Measurements from ENCODE around the gene CADM1.

Gene CADM1

DNA sequence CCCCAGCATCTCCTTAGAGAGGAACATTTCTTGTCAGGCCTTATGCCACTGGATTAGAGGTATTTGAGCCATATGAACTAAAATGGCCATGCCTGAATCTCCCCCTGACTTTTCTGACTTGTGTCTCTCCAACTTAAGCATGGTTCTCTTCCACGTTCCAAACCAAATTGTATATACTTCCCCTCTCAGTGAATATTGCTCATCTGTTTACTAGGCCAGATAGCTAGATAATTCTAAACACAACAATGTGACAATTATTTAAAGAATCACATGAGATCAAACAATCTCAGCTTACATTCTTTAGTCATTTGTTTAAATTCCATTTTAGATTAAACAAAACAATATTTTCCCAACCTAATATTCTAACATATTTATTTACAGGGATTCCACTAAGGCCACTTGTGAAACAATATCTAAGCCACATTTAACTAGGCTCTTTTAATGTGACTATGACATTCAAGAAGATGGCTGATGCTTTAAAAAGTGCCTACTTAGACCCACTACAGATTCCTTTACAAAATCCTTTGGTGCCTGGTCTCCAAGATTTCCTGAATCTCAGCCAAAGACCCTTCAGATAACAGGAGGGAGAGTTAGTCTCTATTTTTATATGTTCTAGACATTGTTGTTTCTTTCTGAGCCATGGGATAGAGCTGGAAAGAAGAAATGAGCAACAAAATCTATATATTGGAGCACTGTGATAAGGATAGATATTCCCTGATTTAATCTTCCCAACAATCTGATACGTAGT is 105.7 kb downstream of the CADM1 start:
- DNase-seq (ENCODE audit: low spot score) = no peak
- TF ChIP-seq, protein P1, sequence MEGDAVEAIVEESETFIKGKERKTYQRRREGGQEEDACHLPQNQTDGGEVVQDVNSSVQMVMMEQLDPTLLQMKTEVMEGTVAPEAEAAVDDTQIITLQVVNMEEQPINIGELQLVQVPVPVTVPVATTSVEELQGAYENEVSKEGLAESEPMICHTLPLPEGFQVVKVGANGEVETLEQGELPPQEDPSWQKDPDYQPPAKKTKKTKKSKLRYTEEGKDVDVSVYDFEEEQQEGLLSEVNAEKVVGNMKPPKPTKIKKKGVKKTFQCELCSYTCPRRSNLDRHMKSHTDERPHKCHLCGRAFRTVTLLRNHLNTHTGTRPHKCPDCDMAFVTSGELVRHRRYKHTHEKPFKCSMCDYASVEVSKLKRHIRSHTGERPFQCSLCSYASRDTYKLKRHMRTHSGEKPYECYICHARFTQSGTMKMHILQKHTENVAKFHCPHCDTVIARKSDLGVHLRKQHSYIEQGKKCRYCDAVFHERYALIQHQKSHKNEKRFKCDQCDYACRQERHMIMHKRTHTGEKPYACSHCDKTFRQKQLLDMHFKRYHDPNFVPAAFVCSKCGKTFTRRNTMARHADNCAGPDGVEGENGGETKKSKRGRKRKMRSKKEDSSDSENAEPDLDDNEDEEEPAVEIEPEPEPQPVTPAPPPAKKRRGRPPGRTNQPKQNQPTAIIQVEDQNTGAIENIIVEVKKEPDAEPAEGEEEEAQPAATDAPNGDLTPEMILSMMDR (IDR thresholded peaks at IDR 0.05; ENCODE audit: extremely low read depth, missing control alignments) = no peak

GRCh38 chr11:115396533-115396932 is 107.7 kb downstream of the CADM1 start:
- TF ChIP-seq, protein P1 (IDR thresholded peaks at IDR 0.05; ENCODE audit: extremely low read depth, missing control alignments) = no peak
- DNase-seq (ENCODE audit: low spot score) = no peak

DNA sequence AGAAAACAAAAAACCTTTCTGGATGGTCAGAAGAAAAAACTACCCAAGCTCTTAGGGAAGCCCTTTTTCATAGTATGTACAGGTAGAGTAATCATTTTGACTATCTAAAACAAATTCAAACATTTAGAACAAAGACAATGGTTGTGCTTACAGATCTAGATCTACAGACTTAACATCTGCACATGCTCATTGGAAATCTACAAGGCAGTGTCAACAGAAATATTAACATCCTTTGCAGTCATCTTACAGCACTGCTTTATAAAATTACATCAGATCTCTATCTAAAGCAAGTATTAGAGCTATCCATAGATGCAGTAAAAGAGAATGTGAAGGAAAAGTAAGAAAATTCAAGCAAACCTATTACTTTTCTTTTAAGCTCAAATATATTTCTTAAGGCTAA is 110.3 kb downstream of the CADM1 start:
- TF ChIP-seq, protein P1 (IDR thresholded peaks at IDR 0.05; ENCODE audit: extremely low read depth, missing control alignments) = no peak
- DNase-seq (ENCODE audit: low spot score) = no peak

DNA sequence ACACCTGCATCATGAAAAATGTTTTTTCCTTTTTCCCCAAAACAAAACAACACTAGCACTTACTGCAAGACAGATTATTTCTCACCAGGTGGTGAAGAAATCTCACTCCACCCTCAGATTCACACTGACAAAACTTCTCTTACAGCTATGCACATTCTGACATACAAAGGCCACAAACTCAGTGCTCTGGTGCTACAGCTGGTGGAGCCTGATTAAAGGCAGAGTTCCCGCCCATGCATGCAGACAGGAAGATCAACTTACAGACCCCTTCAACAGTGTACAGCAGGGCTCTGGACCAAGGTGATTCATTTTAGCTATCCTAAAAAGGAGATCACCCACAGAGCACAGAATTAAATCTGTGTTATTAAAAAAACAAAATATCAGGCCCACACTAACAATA is 112.6 kb downstream of the CADM1 start:
- no peak for DNase-seq (ENCODE audit: low spot score)
- TF ChIP-seq, protein P1 (IDR thresholded peaks at IDR 0.05; ENCODE audit: extremely low read depth, missing control alignments) = no peak

- TF ChIP-seq, protein P1 (IDR thresholded peaks at IDR 0.05; ENCODE audit: extremely low read depth, missing control alignments) = no peak
- DNase-seq (ENCODE audit: low spot score) = no peak
Observed at GRCh38 chr11:115391160-115391559, 113.1 kb downstream of the CADM1 start.

GRCh38 chr11:115390441-115390840 is 113.8 kb downstream of the CADM1 start:
- DNase-seq (ENCODE audit: low spot score) = peak; percentile 2
- TF ChIP-seq, protein P1 (IDR thresholded peaks at IDR 0.05; ENCODE audit: extremely low read depth, missing control alignments) = no peak

DNA sequence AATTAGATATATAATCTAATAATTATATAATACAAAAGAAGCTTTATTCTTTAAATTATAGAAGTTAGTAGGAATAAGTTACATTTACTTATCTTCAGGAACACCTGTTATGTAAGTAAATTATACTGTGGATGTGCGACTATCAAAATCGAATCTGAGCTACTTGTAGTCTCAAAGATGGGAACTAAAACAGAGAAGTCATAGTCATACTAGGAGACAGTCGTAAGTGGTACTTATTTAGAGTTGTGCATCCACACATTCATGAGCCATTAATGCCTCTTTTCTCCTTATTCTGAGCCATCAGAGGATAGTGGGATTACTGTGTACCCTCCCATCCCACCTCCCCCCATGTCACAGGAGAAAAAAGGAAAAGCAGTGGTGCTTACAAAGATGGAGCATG is 114.4 kb downstream of the CADM1 start:
- TF ChIP-seq, protein P1 (IDR thresholded peaks at IDR 0.05; ENCODE audit: extremely low read depth, missing control alignments) = no peak
- DNase-seq (ENCODE audit: low spot score) = no peak

Data from GM20000 (cell line).